Measurements from ENCODE around the gene HIPK3.

DNA sequence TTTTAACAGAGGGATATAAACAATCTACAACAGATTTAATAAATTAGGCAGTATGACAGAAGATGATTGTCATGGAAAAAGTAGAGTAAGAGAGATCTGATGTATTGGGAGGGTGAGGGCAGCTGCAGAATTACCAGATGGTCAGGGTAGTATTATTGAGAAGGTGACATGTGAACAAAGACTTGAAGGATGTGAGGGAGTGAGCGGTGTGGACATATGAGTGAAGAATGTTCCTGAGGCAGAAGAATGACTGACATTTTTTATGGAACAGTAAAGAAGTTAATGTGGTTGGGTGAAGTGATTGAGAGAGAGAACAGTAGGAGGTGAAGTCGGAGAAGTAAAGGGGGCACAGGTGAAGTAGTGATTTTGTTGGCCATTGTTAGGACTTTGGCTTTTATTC lies 42.4 kb upstream of the HIPK3 start:
- TF ChIP-seq CTCF (IDR thresholded peaks at IDR 0.05; ENCODE audit: low read depth, low read length), result no peak
- TF ChIP-seq EZH2phosphoT487 (IDR thresholded peaks at IDR 0.05; ENCODE audit: low read depth), result no peak

Data from OCI-LY3 (cell line).